Stimulated activated CD4-positive, alpha-beta T cell treated with anti-CD3 and anti-CD28 coated beads, Interleukin-2, amount 100 ng/mL, for 48 hours (primary cell): ENCODE measurements around the gene CHKB.
"Not testable (repeated sequence)": the region's sequence is repeated elsewhere in the genome, so short reads cannot be mapped to it uniquely, and the experiment has no call there.

Experiments used
- DNase-seq, 2 donors: peaks; one replicate each; pipeline ENCODE4 v3.0.0-alpha.2; 2020

Gene CHKB

DNA sequence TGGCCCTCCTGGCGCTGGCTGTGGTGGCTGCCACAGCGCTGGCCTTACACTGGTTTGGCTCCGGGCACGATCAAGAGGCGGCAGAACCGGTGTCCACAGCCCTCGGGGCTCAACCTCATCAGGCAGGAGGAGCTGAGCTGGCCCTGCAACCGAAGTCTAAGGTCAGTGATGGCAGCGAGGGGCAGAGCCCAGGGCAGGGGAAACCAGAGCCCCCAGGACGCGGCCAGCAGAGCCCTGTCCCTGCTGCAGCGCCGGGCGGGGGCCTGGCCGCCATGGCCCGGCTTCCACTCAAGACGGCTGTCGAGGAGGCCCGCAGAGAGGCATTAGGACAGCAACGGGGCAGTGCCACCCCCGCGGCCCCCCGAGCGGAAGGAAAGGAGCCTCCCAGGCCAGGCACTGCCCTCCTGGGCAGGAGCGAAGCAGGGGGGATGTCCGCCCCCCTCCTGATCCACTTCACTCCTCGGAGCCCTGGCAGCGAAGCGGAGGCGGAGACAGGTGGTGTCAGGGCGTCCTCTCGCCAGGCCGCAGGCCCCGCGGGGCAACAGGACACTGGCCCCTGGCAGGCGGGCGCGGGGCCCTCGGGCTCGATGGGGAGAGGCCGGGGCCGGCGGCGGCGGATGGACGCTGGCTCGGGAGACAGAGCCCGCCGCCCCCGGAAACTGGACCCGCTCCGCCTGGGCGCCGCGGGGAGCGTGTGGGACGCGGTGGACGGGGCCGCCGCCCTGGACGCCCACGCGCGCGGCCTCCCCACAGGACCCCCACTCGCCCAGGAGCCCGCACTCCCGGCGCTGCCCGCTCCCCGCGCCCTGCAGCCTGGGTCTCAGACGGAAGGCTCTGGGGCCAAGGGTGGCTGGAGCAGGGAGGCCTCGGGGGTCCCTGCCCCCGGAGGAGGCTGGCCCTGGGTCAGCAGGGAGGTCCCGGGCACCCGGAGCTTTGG, 36.1 kb downstream of the CHKB start:
- no peak for DNase-seq

DNA sequence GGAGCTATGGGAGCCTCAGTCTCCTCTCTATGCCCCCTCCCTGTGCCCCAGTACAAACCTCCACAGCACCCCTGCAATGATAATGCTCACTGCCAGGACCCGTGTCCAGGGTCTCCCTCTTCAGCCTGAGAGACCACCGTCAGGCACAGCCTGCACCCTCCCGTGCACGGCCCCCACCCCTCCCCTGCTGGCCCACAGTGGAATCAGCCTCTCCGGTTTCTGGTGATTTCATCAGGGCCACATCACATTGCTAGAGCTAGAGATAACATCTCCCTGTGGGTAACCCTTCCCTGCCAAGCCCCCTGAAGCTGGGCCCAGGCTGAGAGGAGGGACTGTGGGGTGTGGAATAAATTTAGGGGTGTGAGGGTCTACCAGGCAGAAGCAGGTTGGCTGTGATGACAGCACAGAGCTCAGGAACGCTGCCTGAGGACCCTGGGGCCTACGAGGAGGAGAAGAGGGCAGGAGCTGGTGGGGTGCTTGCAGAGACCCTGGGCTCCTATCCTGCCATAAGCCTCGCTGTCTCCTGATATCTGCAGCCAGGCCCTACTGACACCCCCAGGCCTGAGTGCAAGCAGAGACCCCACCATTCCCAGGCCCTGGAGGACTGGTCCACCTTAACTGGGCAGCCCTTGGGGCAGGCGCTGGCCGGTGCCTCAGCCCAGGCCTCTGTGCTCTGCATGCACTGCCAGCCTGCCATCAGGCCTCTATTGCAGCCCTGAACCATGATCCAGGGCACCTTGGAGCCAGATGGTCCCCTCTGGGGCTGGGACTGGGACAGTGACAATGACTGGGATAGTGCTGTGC, 36.9 kb downstream of the CHKB start, which contains the start of gene KLHDC7B:
Gene KLHDC7B, plus strand, starts transcription at position 378 of the 804 bp plus-strand sequence. Its CDS starts 345 bp downstream, at position 723.
- DNase-seq = no peak

DNA sequence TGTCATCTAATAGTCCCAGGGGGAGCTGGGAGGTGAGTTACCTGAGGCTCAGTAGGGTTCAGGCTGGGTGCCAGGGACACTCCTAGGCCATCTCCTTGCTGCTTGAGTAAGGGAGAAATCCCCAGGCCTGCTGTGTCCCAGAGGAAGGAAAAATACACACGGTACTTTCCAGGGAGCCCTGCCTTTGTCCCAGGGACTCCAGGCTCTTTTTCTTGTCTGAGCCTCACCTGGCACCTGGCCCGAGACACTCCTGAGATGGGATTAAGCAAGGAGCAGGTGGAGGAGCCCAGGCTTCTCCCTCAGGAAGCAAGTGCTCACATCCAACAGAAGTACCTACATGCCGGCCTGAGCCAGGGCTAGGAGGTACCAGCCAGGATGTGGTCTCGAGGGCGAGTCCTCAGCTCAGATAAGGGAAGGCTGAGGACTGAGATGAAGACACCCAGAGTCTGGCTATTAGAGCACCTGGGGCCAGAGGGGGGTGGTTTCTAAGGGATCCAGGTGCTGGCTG, 37.8 kb downstream of the CHKB start:
- no peak for DNase-seq

DNA sequence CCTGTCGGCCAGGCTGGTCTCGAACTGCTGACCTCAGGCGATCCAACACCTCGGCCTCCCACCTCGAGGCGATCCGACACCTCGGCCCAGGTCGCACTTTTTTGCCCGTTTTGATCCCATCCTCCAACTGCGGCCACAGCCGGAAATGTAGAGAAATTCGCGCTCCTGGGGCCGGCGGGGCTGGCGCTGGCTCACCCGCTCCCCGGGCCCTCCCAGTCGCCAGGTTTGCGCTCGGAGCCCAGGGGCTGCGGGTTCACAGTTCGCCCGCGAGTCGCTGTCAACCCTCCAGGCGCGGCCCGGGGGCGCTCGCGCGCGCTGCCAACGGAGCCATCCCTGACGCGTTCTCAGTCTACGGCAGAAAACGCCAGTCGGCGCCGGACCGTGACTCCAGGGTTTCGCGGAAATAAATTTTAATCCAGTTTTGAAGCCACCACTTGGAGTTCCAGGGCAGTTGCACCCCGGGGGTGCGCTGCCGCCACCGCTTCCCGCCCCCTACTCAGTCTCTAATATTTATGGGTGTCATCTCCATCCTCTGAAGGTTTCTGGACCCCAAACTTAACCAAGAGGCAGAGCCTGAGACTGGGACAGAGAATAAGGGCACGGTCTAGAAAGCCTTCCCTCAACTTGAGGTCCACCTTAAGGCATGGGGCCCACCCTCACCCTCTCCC, 38.4 kb downstream of the CHKB start:
- peak; percentile 81 for DNase-seq

DNA sequence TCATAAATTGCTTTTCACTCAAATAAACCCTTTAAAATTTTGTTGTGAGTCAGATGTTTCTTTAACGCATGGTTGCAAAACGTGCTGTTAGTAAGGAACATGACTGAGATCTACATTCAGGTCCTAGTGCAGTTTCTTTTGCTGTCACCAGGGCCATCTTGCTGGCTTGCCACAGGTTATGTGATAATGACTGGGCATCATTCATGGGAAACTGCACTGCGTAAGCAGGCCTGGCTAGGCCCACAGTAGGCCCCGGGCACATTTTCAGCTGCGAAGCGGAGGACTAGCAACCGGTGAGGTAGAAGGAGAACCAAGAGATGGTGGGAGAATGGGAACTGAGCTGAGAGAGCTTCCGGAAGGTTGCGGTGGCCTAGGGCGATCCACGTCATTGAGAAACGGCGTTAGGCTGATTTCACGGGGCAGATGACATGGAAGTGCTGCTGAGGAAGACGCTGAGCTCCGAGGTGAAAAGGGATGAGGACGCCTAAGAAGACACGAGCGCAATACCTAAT, 40.2 kb downstream of the CHKB start:
- DNase-seq = no peak

DNA sequence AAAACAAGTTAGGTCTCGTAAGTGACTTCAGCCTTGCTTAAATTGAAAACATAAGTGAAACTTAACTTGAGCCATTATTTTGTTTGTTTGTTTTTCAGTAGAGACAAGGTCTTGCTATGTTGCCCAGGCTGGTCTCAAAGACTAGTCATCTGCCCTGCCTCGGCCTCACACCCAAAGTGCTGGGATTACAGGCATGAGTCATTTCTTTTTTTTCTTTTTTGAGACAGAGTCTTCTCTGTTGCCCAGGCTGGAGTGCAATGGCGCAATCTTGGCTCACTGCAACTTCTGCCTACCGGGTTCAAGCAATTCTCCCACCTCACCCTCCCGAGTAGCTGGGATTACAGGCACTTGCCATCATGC, 41.0 kb downstream of the CHKB start:
- not testable (repeated sequence) for DNase-seq

DNA sequence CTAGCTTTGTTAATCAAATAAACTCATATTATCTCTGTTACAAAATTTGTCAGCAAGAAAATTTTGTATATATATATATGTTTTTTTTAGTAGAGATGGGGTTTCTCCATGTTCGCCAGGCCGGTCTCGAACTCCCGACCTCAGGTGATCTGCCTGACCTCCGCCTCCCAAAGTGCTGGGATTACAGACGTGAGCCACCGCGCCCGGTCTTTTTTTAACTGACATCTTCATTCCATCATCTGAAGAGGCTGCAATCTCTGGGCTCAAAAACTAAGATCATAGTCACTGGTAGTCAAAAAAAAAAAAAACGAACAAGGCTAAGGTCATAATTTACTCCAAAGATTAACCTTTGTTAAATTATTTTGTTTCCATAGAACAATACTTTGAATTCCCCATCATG, 42.3 kb downstream of the CHKB start:
- DNase-seq = no peak

DNA sequence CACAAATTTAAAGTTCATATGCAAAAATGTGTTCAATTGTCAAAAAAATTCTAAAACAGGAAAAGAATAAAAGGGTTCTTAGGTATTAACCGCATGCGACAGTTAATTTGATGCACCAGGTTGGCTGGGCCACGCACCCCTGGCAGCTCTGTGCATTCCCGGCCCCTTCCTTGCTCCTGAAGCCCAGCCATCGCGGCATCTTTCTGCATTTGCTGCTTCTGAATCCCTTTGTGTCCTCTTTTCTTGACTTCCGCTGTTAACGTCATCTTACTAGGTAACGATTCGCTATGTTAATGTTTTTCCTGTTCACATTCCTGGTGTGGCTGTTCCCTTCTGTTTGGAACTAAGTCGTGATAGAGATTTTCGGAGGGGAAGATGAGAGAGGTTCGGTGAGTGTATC, 44.9 kb downstream of the CHKB start:
- no peak for DNase-seq

DNA sequence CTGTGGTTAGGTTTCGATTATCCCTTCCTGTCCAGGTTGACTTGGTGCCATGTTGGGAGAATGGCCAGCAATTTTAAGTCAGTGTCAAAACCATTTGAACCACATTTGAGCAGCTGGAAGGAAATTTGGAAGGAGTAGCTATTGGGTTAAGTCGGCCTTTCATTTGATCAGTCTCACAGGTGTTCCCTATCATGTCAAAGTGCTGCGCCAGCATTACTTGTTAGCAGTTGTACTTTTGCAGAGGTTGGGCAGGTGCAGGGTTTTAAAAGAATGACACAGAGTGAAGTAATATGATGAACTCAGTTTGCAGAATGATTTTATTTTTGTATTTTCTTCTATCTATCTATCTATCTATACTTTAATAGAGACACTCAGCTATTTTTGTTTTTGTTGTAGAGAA, 46.4 kb downstream of the CHKB start:
- DNase-seq = no peak

DNA sequence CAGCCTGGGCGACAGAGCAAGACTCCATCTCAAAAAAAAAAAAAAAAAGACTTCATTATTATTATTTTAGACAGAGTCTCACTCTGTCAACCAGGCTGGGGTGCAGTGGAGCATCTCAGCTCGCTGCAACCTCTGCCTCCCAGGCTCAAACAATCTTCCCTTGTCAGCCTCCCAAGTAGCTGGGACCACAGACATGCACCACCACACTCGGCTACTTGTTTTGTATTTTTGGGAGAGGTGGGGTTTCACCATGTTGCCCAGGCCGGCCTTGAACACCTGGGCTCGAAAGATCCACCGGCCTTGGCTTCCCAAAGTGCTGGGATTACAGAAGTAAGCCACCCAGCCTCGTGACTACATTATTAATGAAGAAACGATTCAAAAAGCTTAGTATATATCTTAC, 47.5 kb downstream of the CHKB start:
- DNase-seq = no peak

DNA sequence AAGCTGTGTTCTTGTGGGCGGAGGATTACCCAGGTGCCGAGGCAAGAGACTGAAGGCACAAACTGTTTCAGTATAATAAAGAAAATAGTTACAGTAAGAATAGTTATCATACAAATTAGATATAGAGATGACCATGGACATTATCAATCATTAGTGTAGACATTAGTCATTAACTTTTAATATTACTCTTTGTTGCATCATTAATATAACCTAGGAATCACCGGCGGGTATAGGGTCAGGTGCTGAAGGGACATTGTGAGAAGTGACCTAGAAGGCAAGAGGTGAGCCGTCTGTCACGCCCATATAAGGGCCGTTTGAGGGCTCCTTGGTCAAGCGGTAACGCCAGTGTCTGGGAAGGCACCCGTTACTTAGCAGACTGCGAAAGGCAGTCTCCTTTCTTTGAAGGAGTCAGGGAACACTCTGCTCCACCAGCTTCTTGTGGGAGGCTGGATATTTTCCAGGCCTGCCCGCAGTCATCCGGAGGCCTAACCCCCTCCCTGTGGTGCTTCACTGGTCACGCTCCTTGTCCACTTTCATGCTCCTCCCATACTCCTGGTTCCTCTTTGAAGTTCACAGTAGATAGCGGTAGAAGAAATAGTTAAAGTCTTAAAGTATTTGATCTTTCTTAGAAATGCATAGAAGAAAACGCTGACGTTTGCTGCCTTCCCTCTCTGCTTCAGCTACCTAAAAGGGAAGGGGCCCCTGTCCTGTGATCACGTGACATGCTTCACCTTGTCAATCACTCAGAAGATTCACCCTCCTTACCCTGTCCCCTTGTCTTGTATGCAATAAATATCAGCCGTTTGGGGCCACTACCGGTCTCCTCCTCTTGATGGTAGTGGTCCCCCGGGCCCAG, 48.6 kb downstream of the CHKB start:
- DNase-seq = not testable (repeated sequence)

DNA sequence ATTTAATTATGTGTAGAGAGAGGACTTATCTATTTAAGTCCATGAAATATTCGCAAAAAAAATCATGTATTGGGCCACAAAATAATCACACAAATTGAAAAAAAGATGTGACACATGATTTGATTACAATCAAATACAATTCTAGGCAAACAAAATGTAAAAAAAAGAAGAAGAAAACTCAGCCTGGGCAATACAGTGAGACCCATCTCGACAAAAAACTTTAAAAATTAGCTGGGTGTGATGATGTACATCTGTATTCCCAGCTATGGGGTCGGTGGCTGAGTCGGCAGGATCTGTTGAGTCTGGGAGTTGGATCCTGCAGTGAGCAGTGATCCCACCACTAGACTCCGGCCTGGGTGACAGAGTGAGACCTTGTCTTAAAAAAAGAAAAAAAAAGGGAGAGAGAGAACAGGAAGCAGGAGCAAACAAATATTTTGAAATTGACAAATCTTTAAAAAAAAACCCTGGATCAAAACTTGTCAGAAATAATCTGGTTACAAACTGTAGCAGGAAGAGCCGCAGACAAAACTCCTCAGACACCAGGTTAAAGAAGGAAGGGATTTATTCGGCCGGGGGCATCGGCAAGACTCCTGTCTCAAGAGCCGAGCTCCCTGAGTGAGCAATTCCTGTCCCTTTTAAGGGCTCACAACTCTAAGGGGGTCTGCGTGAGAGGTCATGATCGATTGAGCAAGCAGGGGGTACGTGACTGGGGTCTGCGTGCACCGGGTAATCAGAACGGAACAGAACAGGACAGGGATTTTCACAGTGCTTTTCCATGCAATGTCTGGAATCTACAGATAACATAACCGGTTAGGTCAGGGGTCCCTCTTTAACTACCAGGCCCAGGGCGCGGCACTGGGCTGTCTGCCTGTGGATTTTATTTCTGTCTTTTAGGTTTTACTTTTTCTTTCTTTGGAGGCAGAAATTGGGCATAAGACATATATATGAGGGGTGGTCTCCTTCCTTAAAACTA, 49.5 kb downstream of the CHKB start:
- no peak for DNase-seq

DNA sequence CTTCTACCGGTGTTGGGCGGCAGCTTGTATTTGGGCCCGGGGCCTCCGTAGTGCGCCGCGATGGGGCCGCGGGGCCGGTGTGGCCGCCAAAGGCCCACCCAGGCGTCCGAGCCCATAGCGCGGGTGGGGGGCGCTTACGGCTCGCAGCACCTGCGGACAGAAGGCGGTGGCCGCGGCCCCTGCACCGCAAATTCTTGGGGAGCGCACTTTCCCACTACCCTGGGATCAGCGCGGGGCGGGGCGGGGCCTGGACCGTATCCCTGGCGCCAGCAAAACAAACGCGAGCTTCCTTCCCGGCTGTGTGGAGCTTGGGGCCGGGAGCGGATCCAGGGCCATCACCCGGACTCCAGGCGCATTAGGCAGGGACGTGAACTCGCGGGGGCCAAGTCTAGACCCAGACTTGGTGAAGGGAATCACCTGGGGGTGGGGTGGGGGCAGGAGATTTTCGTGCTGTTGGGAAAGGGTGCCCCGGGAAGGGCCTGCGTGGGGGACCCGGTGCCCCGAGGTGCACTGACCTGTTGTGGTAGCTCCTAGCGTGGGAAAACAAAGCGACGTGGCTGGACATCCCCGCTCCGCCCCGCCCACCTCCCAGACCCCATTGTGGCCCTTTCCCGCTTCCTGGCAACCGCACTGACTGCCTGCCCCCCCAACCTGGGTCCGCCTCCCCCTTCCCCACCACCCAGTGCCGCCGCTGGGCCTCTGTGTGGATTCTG, 50.5 kb downstream of the CHKB start:
- DNase-seq = no peak

DNA sequence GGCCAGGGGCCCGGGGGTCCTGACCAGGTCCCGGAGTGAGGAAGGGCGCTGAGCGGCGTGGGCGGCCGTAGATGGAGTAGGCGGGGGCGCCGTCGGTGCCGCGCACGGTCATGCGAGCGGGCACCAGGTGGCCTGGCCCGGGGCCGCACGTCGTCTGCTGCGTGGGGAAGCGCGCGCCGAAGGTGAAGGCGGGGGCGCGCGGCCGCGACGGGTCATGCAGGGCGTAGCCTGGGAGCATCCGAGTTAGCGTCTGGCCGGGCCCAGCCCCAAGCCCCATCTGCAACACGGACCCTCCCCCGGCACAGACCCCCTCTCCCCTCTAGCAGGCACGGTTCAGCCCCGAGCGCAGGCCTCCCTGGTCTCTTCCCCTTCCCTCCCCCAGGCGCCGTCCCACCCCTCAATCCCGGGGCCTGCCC, 51.1 kb downstream of the CHKB start:
- peak; percentile 66 to 70 for DNase-seq

DNA sequence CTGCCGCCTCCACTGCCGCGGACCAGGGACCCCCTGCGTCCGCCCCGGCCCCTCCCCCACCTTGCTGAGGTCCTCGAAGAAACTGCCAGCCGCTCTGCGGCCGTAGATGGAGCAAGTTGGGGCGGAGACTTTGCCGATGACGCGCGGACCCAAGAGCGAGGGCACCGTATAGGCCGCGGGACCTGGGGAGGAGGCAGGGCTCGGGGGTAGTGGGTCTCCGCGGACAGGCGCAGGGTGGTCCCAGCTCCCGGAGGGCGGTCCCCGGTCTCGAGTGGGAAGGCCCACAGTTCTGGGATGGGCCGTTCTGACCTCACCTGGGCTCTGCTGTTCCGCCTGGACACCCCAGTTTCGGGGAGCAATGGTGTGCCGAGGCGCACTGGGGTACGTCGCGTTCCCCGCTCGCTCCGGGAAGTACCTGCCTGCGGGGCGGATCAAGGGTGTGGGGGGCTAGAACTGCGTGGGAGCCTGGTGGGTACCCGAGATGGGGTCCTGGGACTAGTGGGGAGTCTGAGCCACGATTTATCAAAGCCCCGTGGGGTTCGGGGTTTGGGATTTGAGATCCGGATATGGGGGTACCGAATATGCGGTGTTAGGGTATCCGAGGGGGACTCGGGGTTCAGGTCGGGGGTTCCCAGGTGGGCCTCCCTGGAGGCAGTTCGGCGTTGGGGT, 51.6 kb downstream of the CHKB start:
- DNase-seq = peak; percentile 77 to 78

DNA sequence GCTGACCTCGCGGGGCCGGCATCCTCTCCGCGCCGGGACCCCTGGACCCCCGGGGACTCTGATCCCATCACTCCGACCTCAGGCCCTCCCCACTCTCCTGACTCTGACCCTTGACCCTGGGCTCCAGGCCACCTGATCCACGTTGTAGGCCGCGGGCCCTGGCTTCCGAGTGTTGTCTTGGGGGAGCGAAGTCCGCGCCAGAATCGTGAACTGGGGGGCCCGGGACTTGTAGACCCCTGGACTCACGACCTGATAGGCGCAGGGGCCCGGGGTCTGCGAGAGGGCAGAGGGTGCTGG, 52.1 kb downstream of the CHKB start:
- DNase-seq = no peak

DNA sequence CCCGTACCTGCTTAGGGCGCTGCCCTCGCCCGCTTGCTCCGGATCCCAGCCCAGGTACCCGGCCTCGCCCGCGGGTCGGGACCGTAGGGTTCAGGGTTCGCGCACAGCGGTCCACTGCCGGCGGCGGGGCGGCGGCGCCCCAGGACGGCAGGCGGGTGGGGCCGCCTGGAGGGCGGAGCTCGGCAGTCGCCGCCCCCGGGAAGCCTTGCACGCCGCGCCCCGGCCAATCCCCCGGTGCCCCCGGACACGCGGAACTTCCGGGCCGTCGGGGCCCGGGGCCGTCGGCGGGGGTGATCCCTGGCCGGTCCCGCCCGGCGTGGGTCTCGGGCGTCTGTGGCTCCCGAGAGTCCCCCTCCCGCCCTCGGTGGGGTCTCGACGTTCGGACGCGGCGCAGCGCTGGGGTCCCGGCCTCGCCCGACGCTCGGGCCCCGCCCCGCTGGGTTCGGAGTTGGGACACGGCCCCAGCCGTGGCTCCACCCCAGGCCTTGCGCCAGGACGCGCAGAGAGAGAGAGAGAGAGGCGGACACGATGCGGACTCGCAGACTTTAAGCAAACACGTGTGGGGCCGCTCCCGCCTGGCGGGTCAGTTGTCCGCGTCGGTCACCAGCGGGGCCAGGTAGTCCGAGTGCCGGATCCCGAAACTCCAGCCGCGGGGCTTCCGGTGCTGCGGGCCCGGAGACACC, 52.6 kb downstream of the CHKB start, which contains the start of gene TYMP:
Gene TYMP, minus strand, starts transcription at position 116 of the 683 bp plus-strand sequence. CDS start 303 bp downstream, outside the sequence.
- peak; percentile 65 to 69 for DNase-seq

DNA sequence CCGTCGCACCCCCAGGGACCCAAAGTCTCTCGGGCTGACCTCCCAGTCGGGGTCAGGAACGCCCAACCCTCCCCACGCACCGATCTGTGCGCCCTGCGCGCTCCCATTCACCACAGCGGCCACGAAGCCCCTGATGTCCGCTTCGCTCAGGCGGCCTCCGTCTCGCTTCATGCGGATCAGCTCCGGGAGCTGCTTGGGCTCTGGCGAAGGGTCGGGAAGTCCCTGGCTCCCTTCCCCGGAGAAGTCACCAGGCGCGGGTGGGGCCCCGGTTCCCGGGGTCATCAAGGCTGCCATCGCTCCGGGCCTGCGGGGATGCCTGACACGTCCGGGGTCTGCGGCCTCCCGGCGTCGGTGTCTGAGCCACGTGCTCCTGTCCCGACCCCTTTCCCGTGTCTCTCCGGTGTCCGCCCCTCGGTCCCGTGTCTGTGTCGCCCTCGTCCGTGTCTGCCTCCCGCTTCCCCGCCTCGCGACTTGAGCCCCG, 53.2 kb downstream of the CHKB start:
- no peak for DNase-seq
